Measurements from ENCODE around the gene ENTREP3. TPM values are rescaled to one million over a fixed set of nuclear protein-coding genes. Genes with fewer than 3 reads are reported as not detected.
"Not testable (repeated sequence)": the region's sequence is repeated elsewhere in the genome, so short reads cannot be mapped to it uniquely, and the experiment has no call there.

Gene ENTREP3
- total and polyA plus RNA-seq, 4 donors: 8.4 to 28.7 (median 12.9) TPM

GRCh38 chr1:155232001-155232978, 23.0 kb downstream of the ENTREP3 start:
- H3K27me3 ChIP-seq (ENCODE audit: control insufficient read depth in 3 of 3, insufficient read depth in 3 of 3, low read length in 2 of 3); H3K9me3 ChIP-seq (ENCODE audit: control insufficient read depth in 4 of 4, insufficient read depth in 3 of 4, low read length in 3 of 4); ATAC-seq (ENCODE audit: insufficient read depth, low FRiP score); H3K9ac ChIP-seq (ENCODE audit: insufficient read depth in 1 of 2, low read length in 2 of 2); H3K27ac ChIP-seq (ENCODE audit: low read depth in 1 of 2, low read length in 1 of 2); H3K36me3 ChIP-seq (ENCODE audit: control insufficient read depth in 4 of 4, insufficient read depth in 4 of 4, low read length in 4 of 4); H3K4me3 ChIP-seq: not testable (repeated sequence)
- WGBS, 2 donors: 72 to 80% methylated on average over 13 of the region's 13 CpGs
- peak; percentile 36 to 82 (median 64) for DNase-seq
- H3K4me1 ChIP-seq (ENCODE audit: control insufficient read depth in 5 of 5, insufficient read depth in 5 of 5, low read length in 5 of 5): peaks cover 0 to 10% (median 3%) of the 10 kb centered on the region in 5 donors

GRCh38 chr1:155231302-155231701, 24.0 kb downstream of the ENTREP3 start:
- ATAC-seq (ENCODE audit: insufficient read depth, low FRiP score); H3K27ac ChIP-seq (ENCODE audit: low read depth in 1 of 2, low read length in 1 of 2); H3K4me3 ChIP-seq; H3K9me3 ChIP-seq (ENCODE audit: control insufficient read depth in 4 of 4, insufficient read depth in 3 of 4, low read length in 3 of 4); H3K9ac ChIP-seq (ENCODE audit: insufficient read depth in 1 of 2, low read length in 2 of 2); H3K36me3 ChIP-seq (ENCODE audit: control insufficient read depth in 4 of 4, insufficient read depth in 4 of 4, low read length in 4 of 4); H3K27me3 ChIP-seq (ENCODE audit: control insufficient read depth in 3 of 3, insufficient read depth in 3 of 3, low read length in 2 of 3); DNase-seq: not testable (repeated sequence)
- peaks cover 0 to 14% (median 6%) of the 10 kb centered on the region in 5 donors for H3K4me1 ChIP-seq (ENCODE audit: control insufficient read depth in 5 of 5, insufficient read depth in 5 of 5, low read length in 5 of 5)
- 75 to 81% methylated on average over 3 of the region's 3 CpGs for WGBS, 2 donors

GRCh38 chr1:155228096-155228427, 27.2 kb downstream of the ENTREP3 start:
- H3K9ac ChIP-seq (ENCODE audit: insufficient read depth in 1 of 2, low read length in 2 of 2): peak overlapping the region; percentile 14 to 93
- 54% methylated on average over 9 of the region's 9 CpGs for WGBS, 2 donors
- peak overlapping the region; percentile 54 to 93 for H3K27ac ChIP-seq (ENCODE audit: low read depth in 1 of 2, low read length in 1 of 2)
- DNase-seq: no peak
- no peak for TF ChIP-seq CTCF (IDR thresholded peaks at IDR 0.05; ENCODE audit: control extremely low read depth, extremely low read depth)
- ATAC-seq (ENCODE audit: insufficient read depth, low FRiP score): no peak
- H3K4me1 ChIP-seq (ENCODE audit: control insufficient read depth in 5 of 5, insufficient read depth in 5 of 5, low read length in 5 of 5): peaks cover 0 to 17% (median 7%) of the 10 kb centered on the region in 5 donors
- peak overlapping the region; percentile 47 for H3K4me3 ChIP-seq
- H3K9me3 ChIP-seq (ENCODE audit: control insufficient read depth in 4 of 4, insufficient read depth in 3 of 4, low read length in 3 of 4): no peaks in the 10 kb centered on the region
- H3K27me3 ChIP-seq (ENCODE audit: control insufficient read depth in 3 of 3, insufficient read depth in 3 of 3, low read length in 2 of 3): no peaks in the 10 kb centered on the region
- H3K36me3 ChIP-seq (ENCODE audit: control insufficient read depth in 4 of 4, insufficient read depth in 4 of 4, low read length in 4 of 4): no peaks in the 10 kb centered on the region

GRCh38 chr1:155227261-155228095, 27.8 kb downstream of the ENTREP3 start:
- Histone ChIP-seq H3K27me3 (ENCODE audit: control insufficient read depth in 3 of 3, insufficient read depth in 3 of 3, low read length in 2 of 3) (no peaks in the 10 kb centered on the region), H3K36me3 (ENCODE audit: control insufficient read depth in 4 of 4, insufficient read depth in 4 of 4, low read length in 4 of 4) (no peaks in the 10 kb centered on the region), H3K4me1 (ENCODE audit: control insufficient read depth in 5 of 5, insufficient read depth in 5 of 5, low read length in 5 of 5) (peaks cover 0 to 14% (median 7%) of the 10 kb centered on the region in 5 donors), H3K27ac (ENCODE audit: low read depth in 1 of 2, low read length in 1 of 2) (peak overlapping the region; percentile 86 to 93), H3K9ac (ENCODE audit: insufficient read depth in 1 of 2, low read length in 2 of 2) (peak overlapping the region in 1 of 2 donors; percentile 93), H3K4me3 (peak overlapping the region; percentile 60), H3K9me3 (ENCODE audit: control insufficient read depth in 4 of 4, insufficient read depth in 3 of 4, low read length in 3 of 4) (no peaks in the 10 kb centered on the region)
- TF ChIP-seq CTCF (IDR thresholded peaks at IDR 0.05; ENCODE audit: control extremely low read depth, extremely low read depth): no peak
- WGBS, 2 donors: 1% methylated on average over 42 of the region's 42 CpGs
- ATAC-seq (ENCODE audit: insufficient read depth, low FRiP score) (peak; percentile 97), DNase-seq (peak; percentile 99 to 100 (median 99))

Data from lung (tissue), 12 donors.